Endometrium (tissue), 2 donors: ENCODE results near the gene ACTBL2.
"Not testable (repeated sequence)": the region's sequence is repeated elsewhere in the genome, so short reads cannot be mapped to it uniquely, and the experiment has no call there.

Experiments used
- FAIRE-seq: peaks from 2 replicates; lab custom pipeline; 2012; peaks lifted over from hg19 to GRCh38; lab: Jason Lieb, UNC
- donor health status: control.
- donor health status: control.

Gene ACTBL2

DNA sequence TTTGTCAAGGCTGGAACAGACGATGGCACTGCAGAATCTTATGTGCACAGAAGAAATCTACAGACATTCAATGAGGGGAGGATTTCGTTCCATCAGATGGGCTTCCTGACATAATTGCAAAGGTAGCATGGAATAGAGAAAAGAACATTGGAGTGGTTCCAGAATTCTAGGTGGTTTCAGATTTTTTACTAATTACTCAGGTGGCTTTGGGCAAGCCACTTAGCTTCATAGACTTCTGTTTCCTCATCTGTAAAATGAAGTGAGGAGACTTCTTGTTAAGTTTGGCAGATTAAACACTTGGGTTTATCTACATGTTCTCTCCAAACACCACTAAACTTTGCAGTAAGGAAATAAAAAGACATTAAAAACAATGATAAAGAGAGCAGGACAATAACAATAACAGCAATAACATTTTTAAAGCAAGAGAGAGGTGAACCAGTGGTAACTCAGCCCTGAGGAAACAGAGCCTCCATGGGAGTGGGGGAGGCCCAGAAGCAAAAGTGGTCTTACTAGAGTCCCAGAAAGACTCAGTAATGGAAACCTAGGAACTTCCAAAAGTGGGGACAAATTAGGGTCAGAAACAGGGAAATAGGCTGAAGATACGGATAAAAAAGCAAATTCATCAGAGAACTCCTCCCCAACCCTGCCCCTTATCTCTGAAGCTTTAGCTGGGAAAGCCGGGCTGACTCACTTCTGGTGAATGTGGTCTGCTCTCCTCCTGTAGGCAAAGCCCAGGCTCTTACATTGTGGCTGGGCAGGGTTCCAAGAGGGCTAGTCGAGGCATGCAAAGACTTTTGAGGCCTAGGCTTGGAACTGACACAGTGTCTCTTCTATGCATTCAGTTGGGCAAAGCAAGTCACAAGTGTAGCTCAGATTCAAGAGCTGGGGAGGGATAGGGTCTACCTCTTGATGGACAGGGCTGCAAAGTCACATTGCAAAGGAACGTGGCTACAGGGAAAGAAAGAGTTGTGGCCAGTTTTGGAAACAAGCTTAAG is 11.8 kb upstream of the ACTBL2 start:
- FAIRE-seq = no peak

DNA sequence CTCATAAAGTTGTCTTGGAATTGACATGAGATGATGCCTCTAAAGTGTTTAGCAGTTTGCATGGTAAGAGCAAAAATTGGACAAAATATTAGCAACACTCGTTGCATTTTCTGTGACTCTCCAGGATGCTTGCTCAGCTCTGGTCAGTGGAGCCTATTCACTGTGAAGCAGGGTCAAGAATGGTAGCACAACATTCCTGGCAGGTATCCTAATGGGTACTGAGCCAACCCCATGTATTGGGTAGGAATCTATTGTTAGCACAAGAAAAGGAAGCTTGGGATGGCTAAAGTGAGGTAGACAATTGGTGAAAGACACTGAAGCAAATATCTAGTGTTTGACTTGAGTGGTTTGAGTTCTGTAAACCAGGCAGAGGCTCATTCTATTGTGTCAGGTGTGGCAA is 10.4 kb upstream of the ACTBL2 start:
- no peak for FAIRE-seq

DNA sequence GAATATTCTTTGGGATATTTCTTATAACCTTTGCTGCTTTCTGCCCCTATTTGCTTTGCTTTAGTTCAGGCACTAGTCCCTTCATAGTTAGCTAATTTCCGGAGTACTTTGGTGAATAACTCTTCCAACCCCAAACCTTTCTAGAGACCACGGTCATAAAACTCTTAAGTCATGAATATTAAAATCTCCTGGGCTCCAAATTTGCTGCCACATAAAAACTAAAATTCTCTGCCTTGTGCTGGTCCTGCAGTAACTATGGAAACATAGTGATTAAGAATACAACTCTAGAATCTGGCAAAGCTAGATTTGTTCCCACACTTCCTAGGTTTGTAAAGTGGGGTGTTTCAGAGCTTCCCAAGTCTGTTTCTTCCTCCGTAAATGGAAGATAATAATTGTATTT is 10.0 kb upstream of the ACTBL2 start:
- FAIRE-seq = no peak

DNA sequence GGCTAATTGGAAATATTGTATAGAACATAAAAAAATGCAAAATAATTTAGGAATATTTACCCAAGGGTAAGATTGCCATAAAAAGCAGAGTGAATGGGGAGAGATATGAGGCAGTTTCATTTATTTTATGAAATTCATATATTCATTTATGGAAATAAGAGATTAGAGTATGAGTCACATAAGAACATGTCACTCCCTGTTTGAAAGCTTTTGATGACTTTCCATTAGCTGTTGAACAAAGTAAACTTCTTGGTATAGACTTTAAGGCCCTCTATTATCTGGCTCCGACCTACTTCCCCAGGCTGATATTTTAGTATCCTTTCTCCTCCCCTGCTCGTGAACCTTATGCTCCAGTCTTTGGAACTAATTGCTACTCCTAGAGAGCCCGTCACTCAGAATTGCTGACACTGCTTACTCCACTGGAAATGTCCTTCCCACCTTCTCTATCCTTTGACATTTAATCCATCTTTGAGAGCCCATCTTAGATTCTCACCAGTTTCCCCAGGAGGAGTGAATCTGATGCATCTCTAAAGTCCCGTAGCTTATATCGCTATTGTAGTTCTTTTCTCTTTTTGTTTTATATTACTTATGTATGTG is 8.9 kb upstream of the ACTBL2 start:
- FAIRE-seq = no peak

DNA sequence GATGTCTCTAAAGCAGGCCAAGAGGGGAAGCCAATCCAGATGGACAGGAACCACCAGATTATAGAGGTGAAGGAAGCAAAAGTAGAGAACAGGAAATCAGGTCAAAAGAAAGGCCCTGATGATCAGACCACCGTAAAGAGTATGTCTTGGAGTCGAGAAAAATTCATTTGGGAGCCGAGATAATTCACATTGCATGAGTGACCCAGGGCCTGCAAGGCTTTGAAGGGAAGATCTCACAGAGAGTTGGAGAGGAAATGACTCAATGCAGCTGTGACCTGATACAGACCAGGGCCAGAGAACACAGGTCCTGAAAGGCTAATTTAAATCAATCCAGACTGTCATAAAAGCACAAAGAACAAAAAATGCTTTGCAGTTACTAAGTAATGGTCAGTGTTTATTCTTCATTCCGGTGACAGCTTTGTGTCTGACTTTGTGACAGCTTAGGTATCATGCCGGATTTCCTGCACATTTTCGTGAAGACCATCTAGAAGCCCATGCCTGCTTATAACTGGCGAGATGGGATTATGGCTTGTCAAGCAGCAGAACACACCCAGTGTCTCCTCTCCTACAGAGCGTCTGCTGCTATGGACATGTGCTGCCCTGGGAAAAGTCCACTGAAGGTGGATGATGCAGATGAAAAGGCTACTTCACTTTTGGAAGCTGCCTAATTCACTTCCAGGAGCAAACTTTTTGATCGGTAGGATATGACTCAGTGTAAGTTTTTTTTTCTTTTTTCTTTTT is 5.8 kb upstream of the ACTBL2 start:
- FAIRE-seq = no peak

DNA sequence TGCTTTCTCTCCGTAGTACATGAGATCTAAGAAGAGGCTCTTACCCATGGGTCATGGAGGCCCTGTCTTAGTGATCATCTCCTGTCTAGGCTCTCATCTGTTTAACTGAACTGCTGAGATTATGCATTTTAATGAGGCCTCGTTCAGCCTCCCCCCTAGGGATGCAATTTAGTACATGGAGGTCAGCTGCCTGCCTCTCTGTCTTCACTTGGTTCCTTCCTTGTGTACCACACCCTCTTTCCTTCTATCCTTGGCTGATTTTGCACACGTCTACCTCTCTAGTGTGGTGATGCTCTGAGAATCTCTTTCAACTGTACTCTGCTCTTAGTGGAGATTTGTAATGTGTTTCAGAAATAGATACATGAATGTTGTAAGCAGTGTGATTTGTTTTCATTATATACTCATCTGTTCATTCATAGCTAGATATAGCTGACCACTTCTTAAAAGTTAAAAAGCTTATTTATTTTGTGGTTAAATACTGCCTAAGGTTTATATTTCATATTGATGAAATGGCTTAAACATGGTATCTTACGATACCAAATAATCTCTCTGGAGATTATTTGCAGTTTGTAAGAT is 3.5 kb upstream of the ACTBL2 start:
- FAIRE-seq = no peak

DNA sequence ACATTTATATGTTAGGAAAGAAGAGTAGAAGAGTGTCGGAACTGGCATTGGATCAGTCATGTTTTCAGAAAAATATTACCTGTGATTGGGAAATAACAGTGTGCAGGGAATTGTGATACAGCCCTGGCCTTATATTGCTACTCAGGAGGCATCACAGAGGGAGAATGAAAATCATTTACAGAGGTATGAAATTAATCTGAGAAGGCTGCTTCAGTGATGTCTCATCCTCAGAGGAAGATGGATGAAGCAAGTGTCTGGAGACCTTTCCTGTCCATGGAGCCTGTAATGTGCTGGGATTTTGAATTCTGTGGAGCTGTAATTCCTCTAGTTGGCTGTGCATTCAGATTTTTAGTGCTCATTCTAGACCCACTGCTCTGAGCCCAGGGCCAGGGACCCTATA is 3.8 kb downstream of the ACTBL2 start:
- FAIRE-seq = no peak

DNA sequence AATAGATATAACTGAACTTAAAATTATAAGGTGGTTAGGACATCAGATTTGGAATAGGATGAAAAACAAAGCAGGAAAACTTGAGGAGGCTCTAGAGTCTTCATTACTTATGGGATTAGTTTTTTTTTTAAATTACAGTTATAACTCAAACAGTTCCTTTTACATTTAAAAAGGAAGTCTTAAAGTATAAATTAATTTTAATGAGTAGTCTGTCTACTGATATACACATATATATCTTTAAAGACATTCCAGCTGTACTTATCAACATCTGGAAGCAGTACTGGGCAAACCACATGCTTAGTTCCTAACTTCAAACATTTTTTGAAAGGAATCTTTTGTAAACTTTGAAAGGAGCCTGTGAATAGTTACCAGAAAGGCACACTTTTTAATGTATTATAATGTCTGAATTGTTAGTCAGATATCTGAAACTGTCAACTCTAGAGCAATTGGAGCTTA is 6.0 kb downstream of the ACTBL2 start:
- no peak for FAIRE-seq

DNA sequence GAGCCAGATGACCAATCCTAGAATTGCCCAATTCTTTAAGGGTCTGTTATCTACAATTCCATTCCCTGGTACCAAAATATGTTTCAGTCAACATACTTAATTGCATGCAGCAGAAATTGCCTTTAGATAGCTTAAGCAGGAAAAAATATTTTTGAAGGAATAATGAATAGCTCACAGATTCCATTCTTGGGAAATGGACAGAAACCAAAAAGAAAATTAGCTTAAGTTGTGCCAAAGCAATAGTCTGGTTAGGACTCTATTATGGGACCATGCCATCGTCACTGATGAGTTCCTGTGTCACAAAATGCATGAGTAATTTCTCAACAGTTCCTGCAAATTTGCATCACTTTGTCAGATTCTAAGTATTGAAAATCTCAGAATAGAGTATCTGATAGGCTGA is 12.3 kb downstream of the ACTBL2 start:
- no peak for FAIRE-seq

DNA sequence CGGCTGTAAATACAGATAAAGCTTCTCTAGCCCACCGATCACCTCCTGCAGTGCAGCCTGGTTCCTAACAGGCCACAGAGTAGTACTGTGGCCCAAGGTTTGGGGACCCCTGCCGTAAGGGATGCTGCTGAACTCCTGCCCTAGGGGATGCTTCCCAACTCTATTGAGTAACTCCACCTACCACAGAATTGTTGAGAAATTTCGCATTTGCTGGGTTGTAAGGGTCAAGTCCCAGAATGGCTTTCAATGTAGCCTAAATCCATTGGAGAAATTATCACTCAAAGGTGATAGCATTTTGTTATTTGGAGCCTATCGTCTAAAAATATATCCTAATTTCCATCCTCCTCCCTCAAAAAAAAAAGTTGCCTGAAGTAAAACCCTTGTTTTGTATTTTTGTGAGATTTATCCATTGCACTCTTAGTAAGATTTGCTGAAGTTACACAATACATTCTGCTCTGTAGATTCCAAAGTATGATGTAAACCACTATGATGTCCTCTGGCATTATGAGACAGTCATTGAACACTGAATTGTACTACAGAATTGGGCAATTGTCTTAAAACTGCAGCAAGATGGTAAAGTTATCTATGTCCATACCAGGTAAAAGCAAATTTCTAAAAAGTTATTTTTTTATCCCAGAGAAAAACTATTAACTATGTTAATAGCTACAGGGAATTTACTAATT is 14.0 kb downstream of the ACTBL2 start:
- FAIRE-seq = no peak

DNA sequence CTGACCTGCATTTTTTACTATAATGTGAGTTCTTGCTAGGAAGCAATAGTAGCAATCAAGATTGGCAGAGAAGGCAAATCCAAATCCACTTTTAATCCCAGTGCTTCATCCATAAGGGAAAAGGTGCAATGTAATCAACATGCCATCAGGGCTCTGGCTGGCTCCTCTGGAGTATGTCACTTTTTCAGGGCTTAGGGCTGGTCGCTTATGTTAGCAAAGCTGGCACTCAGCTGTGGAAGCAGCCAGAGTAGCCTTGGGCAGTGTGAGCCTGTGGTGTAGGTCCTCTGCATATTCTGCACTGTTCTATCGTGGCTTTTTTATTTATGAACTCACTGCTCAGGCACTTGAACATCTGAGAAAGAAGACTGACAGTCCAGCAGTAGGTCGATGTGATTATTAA is 16.1 kb downstream of the ACTBL2 start:
- FAIRE-seq = no peak

DNA sequence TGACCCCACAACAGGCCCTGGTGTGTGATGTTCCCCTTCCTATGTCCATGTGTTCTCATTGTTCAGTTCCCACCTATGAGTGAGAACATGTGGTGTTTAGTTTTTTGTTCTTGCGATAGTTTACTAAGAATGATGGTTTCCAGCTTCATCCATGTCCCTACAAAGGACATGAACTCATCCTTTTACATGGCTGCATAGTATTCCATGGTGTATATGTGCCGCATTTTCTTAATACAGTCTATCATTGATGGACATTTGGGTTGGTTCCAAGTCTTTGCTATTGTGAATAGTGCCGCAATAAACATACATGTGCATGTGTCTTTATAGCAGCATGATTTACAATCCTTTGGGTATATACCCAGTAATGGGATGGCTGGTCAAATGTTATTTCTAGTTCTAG is 22.6 kb downstream of the ACTBL2 start:
- not testable (repeated sequence) for FAIRE-seq

DNA sequence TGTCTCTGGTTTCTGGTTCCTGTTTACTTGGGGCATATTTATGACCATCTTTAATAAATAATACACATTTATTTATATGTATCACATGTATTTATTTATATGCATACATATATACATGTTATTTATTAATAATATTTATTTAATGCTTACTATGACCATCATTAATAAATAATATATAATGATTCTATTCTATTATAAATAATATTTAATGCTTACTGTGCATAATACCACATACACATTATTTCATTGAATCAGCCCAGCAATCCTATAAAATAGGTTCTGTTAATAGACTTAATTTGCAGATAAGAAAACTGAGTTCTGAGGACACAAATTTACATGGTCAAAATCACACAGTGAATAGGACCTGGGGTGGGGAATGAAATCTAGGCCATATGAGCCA is 24.2 kb downstream of the ACTBL2 start:
- no peak for FAIRE-seq

DNA sequence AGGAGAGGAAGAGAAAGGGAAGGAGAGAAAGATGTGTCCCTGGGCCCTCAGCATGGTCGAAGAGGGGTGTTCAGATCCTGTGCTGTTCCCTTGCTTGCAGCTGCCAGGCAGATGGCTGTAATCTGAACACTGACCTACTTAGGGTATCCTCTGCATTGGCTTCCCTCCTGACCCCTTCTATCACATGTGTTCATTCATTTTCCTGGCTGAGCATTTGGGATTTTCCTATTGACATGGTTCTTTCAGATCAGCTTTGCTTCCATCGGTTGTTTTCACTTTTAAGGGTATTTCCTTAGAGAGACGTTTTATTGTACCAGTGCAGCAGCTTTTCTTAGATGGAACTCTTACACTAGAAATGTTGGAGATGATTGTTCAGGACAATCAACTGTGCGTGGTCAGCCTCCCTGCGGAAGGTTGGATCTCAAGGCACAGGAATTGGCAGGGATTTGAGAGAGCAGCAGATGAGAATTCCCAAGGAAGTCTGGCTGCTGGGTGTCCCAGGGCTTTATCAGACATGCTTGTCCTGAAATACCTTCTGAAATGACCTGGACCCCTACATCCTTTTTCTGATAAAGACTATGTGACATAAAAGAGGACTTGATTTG is 26.0 kb downstream of the ACTBL2 start:
- no peak for FAIRE-seq

DNA sequence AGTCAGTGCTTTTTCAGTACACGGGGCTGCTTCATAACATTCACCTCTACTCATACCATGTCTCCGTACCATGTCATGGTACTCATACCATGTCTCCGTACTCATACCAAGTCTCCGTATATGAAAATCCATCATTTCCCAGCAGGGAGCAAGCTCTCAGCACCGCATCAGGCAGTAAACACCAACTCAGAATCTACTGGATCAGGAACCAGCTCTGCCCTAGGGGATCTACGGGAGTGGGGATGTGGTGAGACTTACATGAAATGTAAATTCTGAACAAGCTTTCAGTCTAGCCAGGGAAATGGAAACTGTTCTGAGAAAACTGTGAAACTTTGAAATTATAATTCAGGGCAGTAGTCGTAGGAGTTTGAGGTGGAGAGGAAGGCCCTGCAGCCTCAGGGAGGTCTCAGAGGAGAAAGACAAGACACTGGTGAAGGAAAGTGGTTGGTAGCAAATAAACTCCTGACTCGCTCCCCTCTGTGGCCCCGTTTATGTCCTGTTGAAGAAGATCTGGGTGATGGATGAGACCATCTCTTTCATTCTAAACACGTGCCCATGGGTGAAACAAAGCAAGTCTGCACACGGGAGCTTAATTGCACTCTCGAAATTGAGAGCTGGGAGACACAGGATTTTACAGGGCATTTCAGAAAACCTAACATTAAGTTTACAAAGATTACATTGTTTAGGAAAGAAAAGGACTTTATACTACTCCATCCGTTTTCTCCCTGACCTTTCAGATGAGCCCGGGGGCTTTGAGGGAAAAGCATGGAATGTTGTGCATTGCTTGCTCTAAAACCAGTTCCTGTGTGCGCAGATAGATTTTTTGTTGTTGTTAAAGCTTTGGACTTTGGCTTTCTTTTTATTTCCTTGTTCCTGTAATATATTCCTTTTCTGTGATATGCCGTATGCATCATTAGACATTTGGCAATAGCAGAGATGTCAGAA is 26.8 kb downstream of the ACTBL2 start:
- no peak for FAIRE-seq

DNA sequence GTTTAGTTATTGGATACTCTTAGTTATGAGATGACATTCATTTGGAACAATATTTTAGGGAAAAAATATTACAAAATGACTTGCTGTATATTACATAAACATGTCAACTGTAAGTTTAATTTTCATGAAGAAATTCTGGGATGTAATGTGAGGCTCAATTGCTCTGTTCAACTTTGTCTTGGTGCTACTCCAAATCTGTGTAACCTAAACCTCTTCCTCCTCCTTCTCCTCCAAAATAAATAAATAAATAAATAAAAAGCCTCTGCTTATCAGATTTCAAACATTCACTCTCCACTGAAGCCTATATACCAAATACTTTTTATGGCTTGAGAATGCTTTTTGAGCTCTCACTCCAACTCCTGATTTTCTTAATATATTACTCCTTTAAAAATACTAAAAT is 27.7 kb downstream of the ACTBL2 start:
- no peak for FAIRE-seq

DNA sequence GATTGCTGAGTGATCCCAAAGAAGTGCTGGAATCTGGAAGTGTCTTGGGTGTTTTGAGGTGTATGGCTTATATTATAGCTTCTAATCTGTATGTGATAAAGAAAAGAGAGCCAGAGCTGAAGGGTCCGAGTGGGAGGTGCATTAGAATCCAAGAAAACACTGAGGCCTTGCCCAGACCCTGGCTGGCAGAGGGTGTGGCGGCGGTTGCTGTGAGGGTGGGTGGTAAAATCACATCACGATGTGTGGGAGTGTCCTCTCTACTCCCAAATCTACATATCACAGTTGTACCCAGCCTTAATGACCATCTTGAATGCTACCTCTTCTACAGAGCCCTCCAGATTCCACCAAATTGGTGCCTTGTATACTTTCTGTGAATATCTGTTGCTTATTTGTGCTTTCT is 28.9 kb downstream of the ACTBL2 start:
- no peak for FAIRE-seq

DNA sequence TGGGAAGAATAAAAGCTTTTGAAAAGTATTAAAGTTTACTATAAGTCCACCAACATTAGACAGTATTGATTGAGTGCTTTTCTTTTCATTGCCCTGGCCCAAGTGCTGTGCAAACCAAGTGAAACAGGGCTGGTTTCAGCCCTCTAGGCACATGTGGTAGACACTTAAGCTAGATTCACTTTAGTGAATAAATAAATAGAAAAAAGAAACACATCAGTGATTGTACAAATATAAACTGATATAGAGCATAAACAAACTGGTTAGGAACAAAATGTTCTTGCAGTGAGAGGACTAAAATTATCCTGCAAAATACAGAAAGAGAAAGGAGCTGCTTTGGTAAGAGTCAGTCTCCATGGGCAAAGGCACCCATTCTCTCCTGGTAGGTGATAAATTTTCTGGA is 29.7 kb downstream of the ACTBL2 start:
- FAIRE-seq = no peak

DNA sequence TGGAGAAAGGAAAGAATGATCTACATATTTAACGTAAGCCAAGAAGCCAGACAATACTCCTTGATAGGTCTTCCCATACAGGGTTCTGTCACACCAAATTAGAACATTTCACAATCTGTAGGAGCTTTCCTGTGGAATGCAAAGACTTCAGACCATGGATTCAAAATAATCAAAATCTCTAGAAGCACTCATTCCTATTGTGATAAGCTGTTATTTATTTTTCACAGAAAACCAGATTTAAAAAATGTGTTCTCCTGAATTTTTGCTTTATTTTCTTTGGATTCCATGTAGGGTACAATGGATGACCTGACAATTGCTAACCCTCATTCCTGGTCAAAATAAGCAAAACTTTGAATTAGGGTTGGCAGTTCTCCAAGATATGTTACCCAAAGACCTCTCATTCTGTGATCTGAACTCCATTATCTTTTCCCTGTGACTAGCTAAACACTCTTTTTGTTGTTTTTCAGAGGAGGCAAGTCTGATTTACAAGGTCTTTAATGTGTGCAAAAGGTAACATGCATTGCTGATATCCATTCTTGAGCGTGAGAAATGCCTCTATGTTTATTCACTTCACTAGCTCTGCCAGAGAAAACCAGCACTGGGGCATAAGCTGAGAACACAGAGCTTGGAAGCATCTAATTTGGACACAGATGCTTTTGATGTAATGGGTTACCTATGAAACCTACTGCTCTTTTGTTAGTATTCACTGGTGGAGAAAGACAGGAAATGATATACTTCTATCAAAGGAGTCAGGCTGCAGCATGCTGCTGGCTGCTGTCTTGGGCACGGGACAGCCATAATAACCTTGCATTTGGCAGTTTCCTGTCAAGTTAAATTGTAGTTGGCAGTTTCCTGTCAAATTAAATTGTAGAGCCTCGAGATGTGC is 31.4 kb downstream of the ACTBL2 start:
- peak; percentile 29 for FAIRE-seq
